Mesothelial cell of epicardium (in vitro differentiated cells): ENCODE results near the gene OR6B3. TPM values are rescaled to one million over a fixed set of nuclear protein-coding genes. Genes with fewer than 3 reads are reported as not detected.

ENCODE experiments used
- DNase-seq, 2 experiments: peaks; one replicate each; pipeline ENCODE4 v3.0.0; 2021; ENCODE audit warnings: low spot score in 2 of 2; ENCODE audit not compliant: unreplicated experiment in 2 of 2
- H3K27ac Mint-ChIP-seq: 2 replicates; pipeline ENCODE4 v1.8.0; 2021; ENCODE audit warnings: mixed read lengths
- H3K27me3 Mint-ChIP-seq: 2 replicates; pipeline ENCODE4 v1.8.0; 2021; ENCODE audit warnings: low read depth, mixed read lengths
- H3K36me3 Mint-ChIP-seq: 2 replicates; pipeline ENCODE4 v1.8.0; 2021; ENCODE audit warnings: mixed read lengths
- H3K4me1 Mint-ChIP-seq: 2 replicates; pipeline ENCODE4 v1.8.0; 2021; ENCODE audit warnings: mixed read lengths
- H3K4me3 Mint-ChIP-seq: 2 replicates; pipeline ENCODE4 v1.8.0; 2021; ENCODE audit warnings: mild to moderate bottlenecking, moderate library complexity, mixed read lengths
- H3K9me3 Mint-ChIP-seq: 2 replicates; pipeline ENCODE4 v1.8.0; 2021; ENCODE audit warnings: mixed read lengths
- total RNA-seq: library from RNA; stranded (reverse); gene quantifications from 3 replicates; pipeline ENCODE4 v1.2.1, GENCODE V29; 2021
- TF ChIP-seq, protein P1 (sequence below): fragments of 200-600 bp; sonication (generic); IDR thresholded peaks from one replicate; pipeline ENCODE4 v1.5.0; 2021; ENCODE audit warnings: antibody characterized with exemption; ENCODE audit not compliant: unreplicated experiment

OR6B3 gene
- total RNA-seq, 1 donor from 2014 or later, result not detected

DNA sequence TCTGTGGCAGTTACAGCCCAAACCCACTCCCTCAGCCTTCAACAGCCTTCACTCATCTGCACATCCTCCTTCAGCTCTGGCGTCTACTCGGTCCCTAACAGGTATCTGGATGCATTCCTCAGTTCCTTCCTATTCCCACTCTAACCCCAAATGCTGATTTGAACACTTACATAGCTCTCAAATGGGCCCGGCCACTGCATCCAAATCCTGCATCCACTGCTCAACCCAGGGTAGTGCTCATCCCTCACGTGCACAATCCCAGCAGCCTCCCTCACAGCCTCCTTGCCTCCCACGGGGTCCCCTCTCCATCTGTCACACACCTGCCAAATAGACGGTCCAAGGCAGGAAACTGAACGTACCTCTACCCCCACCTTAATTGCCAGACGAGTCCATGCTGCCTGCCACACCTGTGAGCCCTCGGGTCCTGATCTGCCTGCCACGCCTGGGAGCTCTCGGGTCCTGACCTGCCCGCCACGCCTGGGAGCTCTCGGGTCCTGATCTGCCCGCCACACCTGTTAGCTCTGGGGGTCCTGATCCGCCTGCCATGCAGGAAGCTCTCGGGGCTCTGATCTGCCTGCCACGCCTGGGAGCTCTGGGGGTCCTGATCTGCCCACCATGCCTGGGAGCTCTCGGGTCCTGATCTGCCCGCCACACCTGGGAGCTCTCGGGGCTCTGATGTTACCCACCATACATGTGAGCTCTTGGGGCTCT lies 9.9 kb downstream of the OR6B3 start:
- DNase-seq, result no peak
- H3K4me3 Mint-ChIP-seq, result no peak overlapping the region
- H3K4me1 Mint-ChIP-seq, result no peaks in the 10 kb centered on the region
- TF ChIP-seq, protein P1, sequence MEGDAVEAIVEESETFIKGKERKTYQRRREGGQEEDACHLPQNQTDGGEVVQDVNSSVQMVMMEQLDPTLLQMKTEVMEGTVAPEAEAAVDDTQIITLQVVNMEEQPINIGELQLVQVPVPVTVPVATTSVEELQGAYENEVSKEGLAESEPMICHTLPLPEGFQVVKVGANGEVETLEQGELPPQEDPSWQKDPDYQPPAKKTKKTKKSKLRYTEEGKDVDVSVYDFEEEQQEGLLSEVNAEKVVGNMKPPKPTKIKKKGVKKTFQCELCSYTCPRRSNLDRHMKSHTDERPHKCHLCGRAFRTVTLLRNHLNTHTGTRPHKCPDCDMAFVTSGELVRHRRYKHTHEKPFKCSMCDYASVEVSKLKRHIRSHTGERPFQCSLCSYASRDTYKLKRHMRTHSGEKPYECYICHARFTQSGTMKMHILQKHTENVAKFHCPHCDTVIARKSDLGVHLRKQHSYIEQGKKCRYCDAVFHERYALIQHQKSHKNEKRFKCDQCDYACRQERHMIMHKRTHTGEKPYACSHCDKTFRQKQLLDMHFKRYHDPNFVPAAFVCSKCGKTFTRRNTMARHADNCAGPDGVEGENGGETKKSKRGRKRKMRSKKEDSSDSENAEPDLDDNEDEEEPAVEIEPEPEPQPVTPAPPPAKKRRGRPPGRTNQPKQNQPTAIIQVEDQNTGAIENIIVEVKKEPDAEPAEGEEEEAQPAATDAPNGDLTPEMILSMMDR, result no peak
- no peaks in the 10 kb centered on the region for H3K9me3 Mint-ChIP-seq
- no peaks in the 10 kb centered on the region for H3K36me3 Mint-ChIP-seq
- H3K27me3 Mint-ChIP-seq, result peaks cover 52% of the 10 kb centered on the region
- no peak overlapping the region for H3K27ac Mint-ChIP-seq

DNA sequence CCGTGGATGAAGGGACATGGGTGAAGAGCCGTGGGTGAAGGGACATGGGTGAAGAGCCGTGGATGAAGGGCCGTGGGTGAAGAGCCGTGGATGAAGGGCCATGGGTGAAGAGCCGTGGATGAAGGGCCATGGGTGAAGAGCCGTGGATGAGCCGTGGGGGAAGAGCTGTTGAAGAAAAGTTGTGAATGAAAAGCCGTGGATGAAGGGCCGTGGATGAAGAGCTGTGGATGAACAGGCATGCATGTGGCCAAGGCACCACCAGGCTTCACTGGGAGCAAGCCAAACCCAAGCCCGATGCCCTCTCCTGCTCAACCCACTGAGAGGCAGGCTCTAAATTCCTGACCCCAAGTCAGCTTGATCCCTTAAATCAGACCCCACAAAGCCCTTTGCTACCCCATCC lies 10.6 kb downstream of the OR6B3 start:
- peaks cover 46% of the 10 kb centered on the region for H3K27me3 Mint-ChIP-seq
- no peaks in the 10 kb centered on the region for H3K9me3 Mint-ChIP-seq
- H3K27ac Mint-ChIP-seq, result no peak overlapping the region
- TF ChIP-seq, protein P1, result no peak
- DNase-seq, result no peak
- H3K36me3 Mint-ChIP-seq, result no peaks in the 10 kb centered on the region
- H3K4me1 Mint-ChIP-seq, result no peaks in the 10 kb centered on the region
- H3K4me3 Mint-ChIP-seq, result no peak overlapping the region

DNA sequence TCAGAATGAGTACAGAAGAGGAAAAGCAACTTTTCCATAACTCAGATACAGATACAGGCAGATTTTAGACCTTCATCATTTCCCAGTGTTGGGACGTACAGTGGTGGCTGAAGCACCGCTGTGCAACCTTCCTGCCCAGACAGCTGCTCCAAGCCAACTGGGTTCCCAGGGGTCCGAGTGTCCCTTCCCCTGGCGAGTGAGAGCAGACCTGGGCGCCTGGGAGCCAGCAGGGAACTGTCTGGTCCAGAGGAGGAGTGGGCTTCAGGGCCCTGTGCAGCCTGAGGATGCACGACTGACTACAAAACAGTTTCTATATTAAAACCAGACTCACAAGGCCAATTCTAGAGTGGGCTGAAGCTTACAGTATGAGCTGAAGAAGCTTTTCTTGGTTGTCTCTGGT lies 12.0 kb downstream of the OR6B3 start:
- TF ChIP-seq, protein P1, result no peak
- Mint-ChIP-seq H3K27ac (no peak overlapping the region), H3K9me3 (no peaks in the 10 kb centered on the region), H3K27me3 (peaks cover 40% of the 10 kb centered on the region), H3K4me1 (no peaks in the 10 kb centered on the region), H3K4me3 (no peak overlapping the region), H3K36me3 (no peaks in the 10 kb centered on the region)
- no peak for DNase-seq

DNA sequence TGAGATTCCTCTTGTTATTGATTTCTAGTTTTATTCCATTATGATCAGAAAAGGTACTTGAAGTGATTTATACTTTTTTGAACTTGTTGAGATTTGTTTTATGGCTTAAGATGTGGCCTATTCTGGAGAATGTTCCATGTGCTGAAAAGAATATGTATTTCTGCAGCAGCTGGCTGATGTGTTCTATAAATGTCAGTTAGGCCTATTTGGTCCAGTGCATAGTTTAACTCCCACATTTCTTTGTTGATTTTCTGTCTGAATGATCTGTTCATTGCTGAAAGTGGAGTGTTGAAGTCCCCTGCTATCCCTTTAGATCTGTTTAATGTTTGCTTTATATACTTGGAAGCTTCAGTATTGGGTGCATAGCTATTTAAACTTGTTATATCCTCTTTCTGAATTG lies 16.0 kb downstream of the OR6B3 start:
- no peaks in the 10 kb centered on the region for H3K9me3 Mint-ChIP-seq
- DNase-seq, result no peak
- H3K27me3 Mint-ChIP-seq, result peaks cover 46% of the 10 kb centered on the region
- H3K27ac Mint-ChIP-seq, result no peak overlapping the region
- TF ChIP-seq, protein P1, result no peak
- H3K4me1 Mint-ChIP-seq, result no peaks in the 10 kb centered on the region
- H3K36me3 Mint-ChIP-seq, result no peaks in the 10 kb centered on the region
- no peak overlapping the region for H3K4me3 Mint-ChIP-seq

DNA sequence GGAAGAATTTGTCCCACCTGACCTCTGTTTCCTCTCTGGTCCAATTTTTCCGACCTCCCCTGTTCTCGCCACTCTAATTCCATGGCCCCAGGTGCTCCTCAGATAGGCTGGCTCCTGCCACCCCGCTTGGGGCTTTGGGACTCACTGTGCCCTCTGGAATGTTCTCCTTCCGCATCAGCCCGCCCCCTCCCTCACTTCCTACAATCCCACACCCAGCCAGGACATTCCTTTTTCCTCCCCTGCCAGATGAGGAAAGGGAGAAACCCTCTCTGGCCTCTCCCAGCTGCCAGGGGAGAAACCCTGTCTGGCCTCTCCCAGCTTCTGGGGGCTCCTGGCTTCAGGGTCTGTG lies 20.0 kb downstream of the OR6B3 start:
- H3K36me3 Mint-ChIP-seq, result no peaks in the 10 kb centered on the region
- H3K9me3 Mint-ChIP-seq, result no peaks in the 10 kb centered on the region
- no peak overlapping the region for H3K27ac Mint-ChIP-seq
- H3K4me3 Mint-ChIP-seq, result no peak overlapping the region
- TF ChIP-seq, protein P1, result no peak
- no peak for DNase-seq
- H3K27me3 Mint-ChIP-seq, result peaks cover 75% of the 10 kb centered on the region
- H3K4me1 Mint-ChIP-seq, result no peaks in the 10 kb centered on the region
